GM18526 (cell line): ENCODE data around the gene ASH1L.
A peak's percentile ranks its signal among the peaks of the same experiment; 100 is the strongest.

Source experiments
- POLR2A ChIP-seq: IDR thresholded peaks from 3 replicates; pipeline ENCODE4 v1.6.1; 2011; ENCODE audit not compliant: insufficient read length; ENCODE audit errors: extremely low read depth

Gene ASH1L, protein sequence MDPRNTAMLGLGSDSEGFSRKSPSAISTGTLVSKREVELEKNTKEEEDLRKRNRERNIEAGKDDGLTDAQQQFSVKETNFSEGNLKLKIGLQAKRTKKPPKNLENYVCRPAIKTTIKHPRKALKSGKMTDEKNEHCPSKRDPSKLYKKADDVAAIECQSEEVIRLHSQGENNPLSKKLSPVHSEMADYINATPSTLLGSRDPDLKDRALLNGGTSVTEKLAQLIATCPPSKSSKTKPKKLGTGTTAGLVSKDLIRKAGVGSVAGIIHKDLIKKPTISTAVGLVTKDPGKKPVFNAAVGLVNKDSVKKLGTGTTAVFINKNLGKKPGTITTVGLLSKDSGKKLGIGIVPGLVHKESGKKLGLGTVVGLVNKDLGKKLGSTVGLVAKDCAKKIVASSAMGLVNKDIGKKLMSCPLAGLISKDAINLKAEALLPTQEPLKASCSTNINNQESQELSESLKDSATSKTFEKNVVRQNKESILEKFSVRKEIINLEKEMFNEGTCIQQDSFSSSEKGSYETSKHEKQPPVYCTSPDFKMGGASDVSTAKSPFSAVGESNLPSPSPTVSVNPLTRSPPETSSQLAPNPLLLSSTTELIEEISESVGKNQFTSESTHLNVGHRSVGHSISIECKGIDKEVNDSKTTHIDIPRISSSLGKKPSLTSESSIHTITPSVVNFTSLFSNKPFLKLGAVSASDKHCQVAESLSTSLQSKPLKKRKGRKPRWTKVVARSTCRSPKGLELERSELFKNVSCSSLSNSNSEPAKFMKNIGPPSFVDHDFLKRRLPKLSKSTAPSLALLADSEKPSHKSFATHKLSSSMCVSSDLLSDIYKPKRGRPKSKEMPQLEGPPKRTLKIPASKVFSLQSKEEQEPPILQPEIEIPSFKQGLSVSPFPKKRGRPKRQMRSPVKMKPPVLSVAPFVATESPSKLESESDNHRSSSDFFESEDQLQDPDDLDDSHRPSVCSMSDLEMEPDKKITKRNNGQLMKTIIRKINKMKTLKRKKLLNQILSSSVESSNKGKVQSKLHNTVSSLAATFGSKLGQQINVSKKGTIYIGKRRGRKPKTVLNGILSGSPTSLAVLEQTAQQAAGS (N-terminal part only)

GRCh38 chr1:155562581-155563376 is at the start of gene ASH1L:
TSS of gene ASH1L (minus strand) at chr1:155562803. CDS start at chr1:155521519, 41,284 bp downstream.
- peak; percentile 99 for TF ChIP-seq POLR2A

- peak; percentile 85 for TF ChIP-seq POLR2A
These were observed 47.1 kb upstream of the ASH1L start, which contains the start of gene MSTO1 for GRCh38 chr1:155609515-155610256. TSS of gene MSTO1 (plus strand) at chr1:155610218. CDS start at chr1:155610249, 31 bp downstream.

GRCh38 chr1:155608888-155609225 is 46.3 kb upstream of the ASH1L start:
- TF ChIP-seq POLR2A = no peak

DNA sequence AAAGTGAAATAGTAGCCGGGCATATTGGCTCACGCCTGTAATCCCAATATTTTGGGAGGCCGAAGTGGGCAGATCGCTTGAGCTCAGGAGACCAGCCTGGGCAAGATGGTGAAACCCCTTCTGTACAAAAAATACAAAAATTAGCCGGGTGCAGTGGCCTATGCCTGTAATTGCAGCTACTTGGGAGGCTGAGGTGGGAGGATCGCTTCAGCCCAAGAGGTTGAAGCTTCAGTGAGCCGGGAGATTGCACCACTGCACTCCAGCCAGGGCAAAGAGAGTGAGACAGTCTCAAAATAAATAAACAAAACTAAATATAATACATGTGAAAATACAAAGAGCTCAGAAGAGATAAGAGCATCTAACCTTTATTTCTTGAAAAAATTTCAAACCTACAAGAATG is 45.1 kb upstream of the ASH1L start:
- no peak for TF ChIP-seq POLR2A

- no peak for TF ChIP-seq POLR2A
These were observed 36.3 kb upstream of the ASH1L start for GRCh38 chr1:155598842-155599331.

- no peak for TF ChIP-seq POLR2A
These were observed 34.3 kb upstream of the ASH1L start for GRCh38 chr1:155596864-155597263.

- no peak for TF ChIP-seq POLR2A
These were observed 29.2 kb upstream of the ASH1L start for GRCh38 chr1:155591770-155592169.

- TF ChIP-seq POLR2A = no peak
These were observed 11.5 kb upstream of the ASH1L start for GRCh38 chr1:155574077-155574476.

GRCh38 chr1:155570593-155570990 is 8.0 kb upstream of the ASH1L start:
- TF ChIP-seq POLR2A = no peak

GRCh38 chr1:155569988-155570592 is 7.5 kb upstream of the ASH1L start:
- no peak for TF ChIP-seq POLR2A

GRCh38 chr1:155555915-155556314 is 6.7 kb downstream of the ASH1L start:
- TF ChIP-seq POLR2A = no peak

GRCh38 chr1:155553349-155553748 is 9.3 kb downstream of the ASH1L start:
- TF ChIP-seq POLR2A = no peak

DNA sequence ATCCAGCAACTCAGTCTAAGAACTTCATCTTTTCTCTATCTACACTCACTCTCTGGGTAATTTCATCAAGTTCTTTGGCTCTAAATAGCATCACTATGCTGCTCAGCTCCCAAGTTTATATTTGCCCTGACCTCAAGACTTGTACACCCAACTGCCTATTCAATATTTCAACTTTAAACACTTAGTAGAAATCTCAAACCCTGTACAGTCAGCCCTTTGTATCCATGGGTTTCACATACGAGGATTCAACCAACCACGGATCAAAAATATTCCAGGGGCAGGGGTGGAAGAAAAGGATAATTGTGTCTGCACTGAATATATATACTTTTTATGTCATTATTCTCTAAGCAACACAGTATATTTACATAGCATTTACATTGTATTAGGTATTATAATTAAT is 13.9 kb downstream of the ASH1L start:
- no peak for TF ChIP-seq POLR2A
